GM21360 (cell line): Measurements from ENCODE around the gene CACNA1B.
"Not testable (repeated sequence)": the region's sequence is repeated elsewhere in the genome, so short reads cannot be mapped to it uniquely, and the experiment has no call there.

Source experiments
- ATAC-seq: cut with Tn5 transposase; IDR thresholded peaks from one replicate; pipeline ENCODE4 v1.9.1; 2021; ENCODE audit warnings: mild to moderate bottlenecking, moderate library complexity; ENCODE audit not compliant: unreplicated experiment

The CACNA1B gene

GRCh38 chr9:138112090-138112748 is 234.6 kb downstream of the CACNA1B start:
- no peak for ATAC-seq

GRCh38 chr9:138112791-138113600 is 235.4 kb downstream of the CACNA1B start:
- no peak for ATAC-seq

- not testable (repeated sequence) for ATAC-seq
Observed at GRCh38 chr9:138113701-138114325, 236.2 kb downstream of the CACNA1B start.

- ATAC-seq, result no peak
Observed at GRCh38 chr9:138114501-138115245, 237.1 kb downstream of the CACNA1B start.

GRCh38 chr9:138115506-138115905 is 237.9 kb downstream of the CACNA1B start:
- no peak for ATAC-seq

GRCh38 chr9:138116521-138116920 is 238.9 kb downstream of the CACNA1B start:
- no peak for ATAC-seq

- ATAC-seq, result no peak
Observed at GRCh38 chr9:138117101-138117750, 239.6 kb downstream of the CACNA1B start.

- ATAC-seq, result no peak
Observed at GRCh38 chr9:138117836-138118235, 240.3 kb downstream of the CACNA1B start.

GRCh38 chr9:138118601-138119071 is 241.1 kb downstream of the CACNA1B start:
- ATAC-seq, result no peak

- ATAC-seq, result no peak
Observed at GRCh38 chr9:138119202-138120027, 241.8 kb downstream of the CACNA1B start.

GRCh38 chr9:138120072-138120471 is 242.5 kb downstream of the CACNA1B start:
- no peak for ATAC-seq

GRCh38 chr9:138120511-138121437 is 243.2 kb downstream of the CACNA1B start:
- ATAC-seq, result no peak

- no peak for ATAC-seq
Observed at GRCh38 chr9:138121438-138122050, 244.0 kb downstream of the CACNA1B start.

GRCh38 chr9:138122201-138122600 is 244.6 kb downstream of the CACNA1B start:
- ATAC-seq, result no peak

- ATAC-seq, result no peak
Observed at GRCh38 chr9:138122676-138123075, 245.1 kb downstream of the CACNA1B start.

- ATAC-seq, result no peak
Observed at GRCh38 chr9:138123086-138123485, 245.5 kb downstream of the CACNA1B start.

- peak; percentile 98 for ATAC-seq
Observed at GRCh38 chr9:138126090-138126857, 248.7 kb downstream of the CACNA1B start.
